HTR-8/SVneo (cell line): ENCODE data around the gene ZNF445.
"Not testable (repeated sequence)": the region's sequence is repeated elsewhere in the genome, so short reads cannot be mapped to it uniquely, and the experiment has no call there.

Experiments
- DNase-seq: peaks from one replicate; pipeline ENCODE4 v3.0.0; 2011; ENCODE audit warnings: low spot score, mixed read lengths; ENCODE audit not compliant: insufficient read length
- FAIRE-seq: peaks from 2 replicates; lab custom pipeline; 2011; peaks lifted over from hg19 to GRCh38; lab: Jason Lieb, UNC

ZNF445 gene

DNA sequence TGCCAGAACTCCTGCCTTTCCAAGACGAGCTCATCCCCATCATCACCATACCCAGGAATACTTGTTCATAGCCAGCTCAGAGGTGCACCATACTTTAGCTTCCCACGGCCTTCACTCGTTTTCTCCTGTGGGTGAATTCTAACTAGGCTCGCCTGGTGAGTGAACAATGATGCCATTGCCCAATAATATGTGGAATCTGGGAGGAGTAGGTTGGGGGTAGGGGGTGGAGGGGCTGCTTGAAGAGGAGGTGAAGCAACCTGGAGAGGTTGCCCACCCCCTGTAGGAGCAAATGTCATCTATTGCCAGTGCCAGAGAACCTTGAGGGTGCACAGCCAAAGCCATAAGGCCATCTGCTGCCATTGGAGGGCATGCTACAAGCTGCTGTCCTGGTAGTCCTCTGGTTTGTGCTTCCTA lies 592 bp upstream of the ZNF445 start:
- FAIRE-seq, result no peak
- no peak for DNase-seq

GRCh38 chr3:44476963-44477311 lies 533 bp downstream of the ZNF445 start:
- FAIRE-seq, result no peak
- DNase-seq, result no peak

DNA sequence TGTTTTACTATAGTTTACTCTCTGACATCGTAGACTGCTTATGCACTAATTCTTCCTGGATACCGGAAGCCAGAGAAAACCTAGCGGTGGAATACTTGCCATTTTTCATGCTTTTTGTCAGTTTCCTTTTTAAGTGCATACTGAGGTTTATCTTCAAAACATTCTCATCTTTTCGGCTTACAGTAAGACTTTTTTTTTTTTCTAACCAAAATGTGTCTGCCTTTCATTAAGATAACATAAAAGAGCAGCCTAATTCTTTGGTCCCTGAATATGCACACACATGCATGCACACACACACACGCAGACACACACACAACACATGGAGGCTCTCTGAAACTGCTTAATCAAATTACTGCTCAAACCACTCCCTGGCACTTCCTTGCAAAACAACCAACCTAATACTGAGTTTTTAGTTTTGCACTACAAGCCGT lies 1.3 kb downstream of the ZNF445 start:
- FAIRE-seq (no peak), DNase-seq (no peak)

DNA sequence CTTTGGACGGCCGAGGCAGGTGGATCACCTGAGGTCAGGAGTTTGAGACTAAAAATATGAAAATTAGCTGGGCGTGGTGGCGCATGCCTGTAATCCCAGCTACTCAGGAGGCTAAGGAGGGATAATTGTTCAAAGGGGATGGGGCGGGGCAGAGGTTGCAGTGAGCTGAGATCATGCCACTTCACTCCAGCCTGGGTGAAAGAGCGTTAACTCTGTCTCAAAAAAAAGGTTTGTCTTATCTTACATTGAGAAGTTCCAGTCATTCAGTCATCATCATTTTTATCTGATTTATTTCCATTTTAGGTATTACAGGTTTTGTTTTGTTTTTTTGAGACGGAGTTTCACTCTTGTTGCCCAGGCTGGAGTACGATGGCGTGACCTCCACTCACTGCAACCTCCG lies 2.6 kb downstream of the ZNF445 start:
- FAIRE-seq, DNase-seq: not testable (repeated sequence)

DNA sequence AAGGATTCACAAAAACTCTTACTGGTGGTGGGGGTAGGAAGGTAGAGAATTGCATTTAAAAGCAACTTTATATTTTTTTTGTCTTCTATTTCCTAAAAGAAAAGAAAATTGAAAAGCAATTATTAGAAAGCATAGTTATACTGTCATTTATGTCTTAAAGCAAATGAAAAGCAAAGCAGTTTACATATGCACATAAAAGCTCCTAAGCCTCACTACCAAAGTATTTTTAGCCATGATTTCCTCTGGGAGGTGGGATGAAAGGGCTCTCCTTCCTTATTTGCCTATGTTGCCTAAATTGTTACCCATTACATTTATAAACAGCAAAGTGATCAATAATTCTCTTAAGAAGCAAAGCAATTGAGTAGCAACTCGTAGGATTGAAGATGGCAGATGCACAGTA lies 7.0 kb downstream of the ZNF445 start:
- DNase-seq (no peak), FAIRE-seq (no peak)

GRCh38 chr3:44469914-44470313 lies 7.6 kb downstream of the ZNF445 start:
- FAIRE-seq (no peak), DNase-seq (no peak)

- DNase-seq (no peak), FAIRE-seq (no peak)
These were observed 8.6 kb downstream of the ZNF445 start for GRCh38 chr3:44468572-44469520.

DNA sequence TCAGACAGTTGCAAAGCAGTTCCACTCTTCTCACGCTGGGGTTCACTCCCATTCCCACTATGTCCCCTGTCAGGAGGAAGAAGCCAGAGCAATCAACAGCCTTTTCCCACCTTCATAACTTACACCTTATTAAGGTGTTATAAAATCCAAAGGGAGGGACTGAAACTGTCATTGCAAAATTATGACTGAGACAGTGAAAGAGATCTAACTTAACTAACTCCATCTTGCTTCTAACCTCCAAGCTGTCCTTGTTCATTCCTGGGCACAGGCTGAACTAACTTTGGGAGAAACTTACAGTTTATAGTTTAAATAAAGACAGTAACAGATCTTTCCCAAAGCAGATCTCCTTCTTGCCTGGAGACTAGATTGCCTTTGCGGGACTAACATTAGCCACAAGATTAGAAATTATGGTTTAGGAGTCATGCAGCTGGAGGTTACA lies 9.4 kb downstream of the ZNF445 start:
- not testable (repeated sequence) for FAIRE-seq, DNase-seq

- no peak for FAIRE-seq
- DNase-seq, result no peak
These were observed 10.2 kb downstream of the ZNF445 start for GRCh38 chr3:44467241-44467640.

GRCh38 chr3:44464920-44465319 lies 12.6 kb downstream of the ZNF445 start:
- not testable (repeated sequence) for DNase-seq, FAIRE-seq

DNA sequence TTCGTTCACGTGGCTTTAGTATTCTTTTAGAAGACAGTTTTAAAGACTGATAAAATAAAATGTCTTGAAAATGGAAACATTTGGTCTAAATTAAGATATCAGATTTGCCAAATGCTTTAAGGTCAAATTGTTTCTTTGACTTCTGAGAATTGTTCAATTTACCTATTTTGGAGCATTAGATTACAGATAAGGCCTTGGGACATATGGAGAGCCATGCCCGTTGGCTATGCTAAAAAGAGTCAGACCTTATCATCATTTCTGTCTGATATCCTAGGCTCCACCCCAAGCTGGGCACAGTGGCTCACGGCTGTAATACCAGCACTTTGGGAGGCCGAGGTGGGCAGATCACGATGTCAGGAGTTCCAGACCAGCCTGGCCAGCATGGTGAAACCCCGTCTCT lies 13.0 kb downstream of the ZNF445 start:
- DNase-seq (no peak), FAIRE-seq (no peak)

DNA sequence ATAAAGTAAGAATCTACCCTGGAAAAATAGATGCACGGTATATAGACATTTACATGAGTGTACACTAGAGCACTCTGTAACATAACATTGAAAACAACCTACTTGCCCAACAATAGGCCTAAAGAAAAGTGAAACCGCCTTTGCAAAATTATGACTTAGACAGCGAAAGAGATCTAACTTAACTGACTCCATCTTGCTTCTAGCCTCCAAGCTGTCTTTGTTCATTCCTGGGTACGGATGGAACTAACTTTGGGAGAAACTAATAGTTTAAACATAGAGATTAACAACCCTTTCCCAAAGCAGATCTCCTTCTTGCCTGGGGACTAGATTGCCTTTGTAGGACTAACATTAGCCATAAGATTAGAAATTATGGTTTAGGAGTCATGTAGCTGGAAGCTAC lies 17.4 kb downstream of the ZNF445 start:
- not testable (repeated sequence) for FAIRE-seq, DNase-seq

- DNase-seq, result no peak
- no peak for FAIRE-seq
These were observed 22.2 kb downstream of the ZNF445 start for GRCh38 chr3:44455318-44455717.

DNA sequence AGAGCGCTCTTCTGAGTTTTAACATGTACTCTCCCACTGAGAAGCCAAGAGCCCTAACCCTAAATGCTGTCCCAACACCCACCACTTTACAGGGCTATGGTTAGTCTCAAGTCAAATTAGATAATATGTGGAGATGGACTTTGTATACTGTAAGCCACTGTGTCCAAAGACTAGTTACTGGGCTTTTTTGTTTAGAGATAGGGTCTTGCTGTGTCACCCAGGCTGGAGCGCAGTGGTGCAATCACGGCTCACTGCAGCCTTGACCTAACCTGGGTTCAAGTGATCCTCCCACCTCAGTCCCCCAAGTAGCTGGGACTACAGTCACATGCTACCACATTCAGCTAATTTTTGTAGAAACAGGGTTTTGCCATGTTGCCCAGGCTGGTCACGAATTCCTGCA lies 23.2 kb downstream of the ZNF445 start:
- FAIRE-seq (no peak), DNase-seq (no peak)

- DNase-seq (no peak), FAIRE-seq (no peak)
These were observed 26.0 kb downstream of the ZNF445 start for GRCh38 chr3:44451441-44451840.

- FAIRE-seq (no peak), DNase-seq (no peak)
These were observed 30.5 kb downstream of the ZNF445 start for GRCh38 chr3:44446929-44447328.

GRCh38 chr3:44445786-44446185 lies 31.7 kb downstream of the ZNF445 start:
- FAIRE-seq (no peak), DNase-seq (no peak)

DNA sequence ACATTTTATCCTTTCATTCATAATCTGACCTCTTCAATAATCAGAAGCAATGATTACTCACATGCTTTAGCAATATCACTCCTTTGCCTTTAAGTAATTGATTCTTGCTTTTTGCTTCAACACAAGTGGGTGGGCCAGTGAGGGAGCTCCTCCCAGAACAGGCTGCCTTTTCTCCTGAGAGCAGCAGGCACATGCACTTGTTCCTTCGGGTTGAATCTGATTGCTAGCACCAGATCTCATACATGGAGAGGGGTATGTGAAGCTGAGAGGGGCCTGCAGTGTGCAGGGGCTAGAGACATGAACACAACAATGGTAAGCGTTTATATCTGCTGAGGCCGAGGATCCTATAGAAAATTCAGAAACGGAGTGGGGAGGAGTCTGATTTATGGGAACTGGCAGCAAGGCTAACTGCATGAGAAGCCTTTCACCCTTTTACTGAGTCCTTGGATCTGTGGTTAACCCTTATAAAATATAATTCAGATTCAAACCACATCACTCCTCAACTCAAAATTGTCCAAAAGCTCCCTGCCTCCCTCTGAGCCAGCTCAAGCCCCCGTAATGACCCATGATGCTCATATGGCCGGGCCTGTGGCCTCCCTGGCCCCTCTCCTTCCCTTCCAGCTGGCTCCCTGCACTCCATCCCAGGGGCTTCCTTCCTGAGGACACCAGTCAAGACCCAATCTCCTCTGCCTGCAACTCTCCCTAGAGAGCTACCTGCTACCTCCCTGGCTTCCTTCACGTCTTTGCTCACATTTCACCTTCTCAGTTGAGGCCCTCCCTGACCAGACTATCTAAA lies 32.4 kb downstream of the ZNF445 start:
- FAIRE-seq (no peak), DNase-seq (no peak)

DNA sequence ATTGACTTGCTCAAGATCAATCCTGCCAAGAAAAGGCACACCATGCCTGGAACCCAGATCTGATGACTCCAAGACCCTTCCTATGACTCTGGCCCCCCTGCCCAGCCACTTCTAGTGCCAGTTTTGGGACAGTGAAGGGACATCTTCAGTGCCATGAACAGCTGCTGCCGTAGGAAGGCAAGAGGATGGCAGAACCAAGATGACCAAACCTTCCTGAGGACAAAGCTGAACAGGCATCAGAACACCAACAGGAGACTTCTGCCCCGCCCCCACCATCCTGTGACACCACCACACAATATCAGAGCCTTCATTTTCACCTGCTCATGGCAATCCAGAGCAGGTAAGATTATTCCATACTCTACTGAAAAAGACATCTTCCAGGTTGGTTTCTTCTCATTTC lies 33.0 kb downstream of the ZNF445 start:
- DNase-seq (no peak), FAIRE-seq (no peak)

GRCh38 chr3:44442596-44443309 lies 34.7 kb downstream of the ZNF445 start:
- DNase-seq (no peak), FAIRE-seq (no peak)
